Right lobe of liver (tissue), 6 donors: ENCODE measurements around the gene ZP1. TPM values are rescaled to one million over a fixed set of nuclear protein-coding genes. Genes with fewer than 3 reads are reported as not detected.

Source experiments
- ATAC-seq, 4 donors: fragments of 200-7000 bp; cut with Tn5 transposase; one replicate each; pipeline ENCODE4 v1.9.1; 2020; ENCODE audit warnings: mild to moderate bottlenecking in 4 of 4, moderate library complexity in 4 of 4
- DNase-seq, 3 donors: peaks; one replicate each; pipeline ENCODE4 v3.0.0-alpha.2; 2020
- H3K27ac ChIP-seq, 3 donors: fragments of 200-600 bp; one replicate each; pipeline ENCODE4 v1.8.0; 2022
- H3K27me3 ChIP-seq, 2 donors: fragments of 200-600 bp; one replicate each; pipeline ENCODE4 v1.8.0; 2022
- H3K36me3 ChIP-seq, 4 donors: fragments of 200-600 bp; sonication (generic) in 1 of 4; one replicate each; pipeline versions ENCODE4 v1.5.1 to v1.8.0; 2017 to 2022; ENCODE audit warnings: control low read depth in 1 of 4
- H3K4me1 ChIP-seq, 4 donors: fragments of 200-600 bp; sonication (generic) in 1 of 4; one replicate each; pipeline versions ENCODE4 v1.5.1 to v1.8.0; 2017 to 2022; ENCODE audit warnings: control low read depth in 1 of 4
- H3K4me3 ChIP-seq, 3 donors: fragments of 200-600 bp; one replicate each; pipeline ENCODE4 v1.8.0; 2022
- H3K9me3 ChIP-seq, 4 donors: fragments of 200-600 bp; sonication (generic) in 1 of 4; one replicate each; pipeline versions ENCODE4 v1.5.1 to v1.8.0; 2017 to 2022; ENCODE audit warnings: control low read depth in 1 of 4
- CTCF ChIP-seq, 4 donors: fragments of 200-600 bp in 3 of 4; fragments of 450-650 bp in 1 of 4; IDR thresholded peaks; one replicate each; pipeline versions ENCODE4 v1.5.1 to v1.8.0; 2016 to 2022; ENCODE audit warnings: antibody characterized with exemption in 4 of 4, mild to moderate bottlenecking in 2 of 4
- POLR2A ChIP-seq: fragments of 450-650 bp; IDR thresholded peaks from one replicate; pipeline ENCODE4 v1.6.1; 2017; ENCODE audit warnings: antibody characterized with exemption, mild to moderate bottlenecking
- WGBS: methylation state at CpG from one replicate; pipeline ENCODE4 v1.1.6; 2018; ENCODE audit warnings: low coverage, low lambda C conversion rate; ENCODE audit not compliant: insufficient coverage; ENCODE audit errors: missing lambda C conversion rate; 5-methylcytosine and 5-hydroxymethylcytosine counted together
- intact Hi-C, 2 donors: fragments of 100-400 bp; cut with DNase I; formaldehyde crosslinking; loops; one replicate each; pipeline versions ENCODE4 v1.11.2 to v1.14.1; 2022
- total RNA-seq, 6 experiments: library from RNA; depleted of rRNA in 2 of 6; stranded (reverse); fragments of >200 nt in 2 of 6; fragmentation: NEBNext Ultra II Directional in 3 of 6; extraction: Animal tissue kit (Norgen Biotek cat#: 25700) in 3 of 6; gene quantifications; one replicate each; pipeline versions ENCODE4 v1.1.0 to v1.2.4, GENCODE V29; 2016 to 2023
- donor health status: DM: no; HTN: yes; CAD: no.
- donor health status: DM: no; HTN: no; CAD: no.
- donor health status: DM: no; HTN: no; CAD: no.
- donor health status: DM: no; HTN: yes; CAD: no.
- donor health status: DM: no; HTN: yes; CAD: no.

The ZP1 gene
- total RNA-seq, 6 experiments from 2014 or later: not detected

GRCh38 chr11:60825118-60825517 lies 42.2 kb upstream of the ZP1 start:
- Histone ChIP-seq H3K9me3 (no peaks in the 10 kb centered on the region), H3K27me3 (no peaks in the 10 kb centered on the region), H3K27ac (no peak overlapping the region), H3K36me3 (no peaks in the 10 kb centered on the region), H3K4me3 (no peak overlapping the region), H3K4me1 (no peaks in the 10 kb centered on the region)
- TF ChIP-seq POLR2A (no peak), CTCF (IDR thresholded peaks at IDR 0.05) (no peak)
- intact Hi-C loops: loop anchor here (10.0 kb wide), 3 partner anchors 50 to 360 kb away; no protein-coding TSS in a partner anchor
- 72% methylated on average over 5 of the region's 5 CpGs for WGBS
- DNase-seq: no peak
- ATAC-seq: no peak

DNA sequence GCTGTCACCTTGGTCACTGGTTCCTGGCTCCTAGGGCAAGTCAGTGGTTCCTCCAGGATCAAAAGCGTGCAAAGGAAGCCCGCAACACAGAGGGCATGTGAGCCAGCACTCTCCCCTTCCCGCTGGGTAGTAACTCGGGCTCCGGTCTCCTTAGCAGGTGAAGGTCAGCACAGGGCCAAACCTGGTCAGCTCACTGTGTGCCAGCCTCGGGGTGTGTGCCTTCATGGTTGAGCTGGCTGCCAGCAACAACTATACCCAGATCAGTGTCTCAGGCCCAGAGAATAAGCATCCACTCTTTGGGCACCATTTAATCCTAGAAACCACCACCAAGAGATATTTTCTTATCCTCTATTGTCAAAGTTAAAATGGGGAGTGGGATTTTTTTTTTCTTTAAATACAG lies 41.6 kb upstream of the ZP1 start:
- no peaks in the 10 kb centered on the region for H3K27me3 ChIP-seq
- no peaks in the 10 kb centered on the region for H3K9me3 ChIP-seq
- DNase-seq (no peak), ATAC-seq (no peak)
- H3K36me3 ChIP-seq: no peaks in the 10 kb centered on the region
- 0% methylated on average over 1 of the region's 6 CpGs for WGBS
- H3K27ac ChIP-seq: no peak overlapping the region
- intact Hi-C loops: loop anchor here (10.0 kb wide), 3 partner anchors 49 to 359 kb away; no protein-coding TSS in a partner anchor
- H3K4me3 ChIP-seq: no peak overlapping the region
- TF ChIP-seq CTCF (IDR thresholded peaks at IDR 0.05) (no peak), POLR2A (no peak)
- H3K4me1 ChIP-seq: no peaks in the 10 kb centered on the region

DNA sequence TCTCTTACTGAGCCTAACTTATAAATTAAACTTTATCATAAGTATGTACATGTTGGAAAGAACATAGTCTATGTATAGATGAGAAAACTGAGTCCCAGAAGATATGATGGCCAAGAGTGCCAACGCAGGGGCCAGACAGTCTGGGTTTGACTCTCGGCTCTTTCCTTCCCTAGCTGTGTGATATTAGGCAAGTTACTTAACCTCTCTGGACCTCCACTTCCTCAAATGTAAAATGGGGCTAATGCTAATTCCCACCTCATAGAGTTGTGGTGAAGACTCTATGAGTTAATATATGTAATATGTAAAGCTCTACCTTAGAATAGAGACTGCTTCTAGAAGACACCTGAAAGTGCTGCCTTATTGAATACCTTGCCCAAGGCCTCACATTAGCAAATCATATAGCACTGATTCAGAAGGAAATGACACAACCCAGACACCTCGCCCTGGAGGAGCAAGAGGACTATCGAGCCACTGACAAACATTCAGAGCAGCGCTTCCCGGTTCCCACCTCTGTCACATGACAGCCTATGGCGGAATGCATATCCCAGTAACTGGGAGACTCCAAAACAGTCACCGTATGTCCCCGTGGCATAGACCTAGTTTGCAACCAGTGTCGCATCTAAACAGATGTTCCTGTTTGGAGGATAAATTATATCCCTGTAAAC lies 36.7 kb upstream of the ZP1 start:
- Histone ChIP-seq H3K27ac (no peak overlapping the region), H3K4me1 (no peaks in the 10 kb centered on the region), H3K4me3 (no peak overlapping the region), H3K27me3 (no peaks in the 10 kb centered on the region), H3K9me3 (no peaks in the 10 kb centered on the region), H3K36me3 (no peaks in the 10 kb centered on the region)
- intact Hi-C loops: no loop called here
- DNase-seq: no peak
- no peak for ATAC-seq
- WGBS: 32% methylated on average over 9 of the region's 10 CpGs
- TF ChIP-seq CTCF (IDR thresholded peaks at IDR 0.05) (no peak), POLR2A (no peak)

DNA sequence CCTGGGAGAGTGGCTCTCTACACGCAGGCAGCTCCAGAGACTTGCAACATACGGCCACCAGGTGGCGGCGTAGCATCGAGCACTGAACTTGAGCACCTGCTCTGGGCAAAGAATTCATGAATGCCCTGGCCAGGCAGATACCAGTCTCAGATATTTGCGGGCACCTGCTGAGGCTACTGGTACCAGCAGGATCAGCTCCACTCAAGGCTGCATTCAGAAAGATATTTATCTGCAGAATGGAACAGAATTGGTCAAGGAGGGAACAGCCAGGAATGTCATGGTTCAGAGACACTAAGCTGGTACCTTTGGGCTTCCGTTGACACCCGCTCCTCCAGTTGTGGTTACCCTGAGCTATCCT lies 36.2 kb upstream of the ZP1 start:
- Histone ChIP-seq H3K4me3 (no peak overlapping the region), H3K27ac (no peak overlapping the region), H3K27me3 (no peaks in the 10 kb centered on the region), H3K9me3 (no peaks in the 10 kb centered on the region), H3K36me3 (no peaks in the 10 kb centered on the region), H3K4me1 (no peaks in the 10 kb centered on the region)
- ATAC-seq (peak; percentile 95 to 99 (median 98)), DNase-seq (peak; percentile 81 to 87 (median 86))
- TF ChIP-seq CTCF (IDR thresholded peaks at IDR 0.05) (peak; percentile 89 to 97 (median 96)), POLR2A (no peak)
- intact Hi-C loops: no loop called here
- WGBS: 26% methylated on average over 8 of the region's 8 CpGs
